Measurements from ENCODE around the gene RBL1. TPM values are rescaled to one million over a fixed set of nuclear protein-coding genes. Genes with fewer than 3 reads are reported as not detected.
A peak's percentile ranks its signal among the peaks of the same experiment; 100 is the strongest.

Gene RBL1, protein sequence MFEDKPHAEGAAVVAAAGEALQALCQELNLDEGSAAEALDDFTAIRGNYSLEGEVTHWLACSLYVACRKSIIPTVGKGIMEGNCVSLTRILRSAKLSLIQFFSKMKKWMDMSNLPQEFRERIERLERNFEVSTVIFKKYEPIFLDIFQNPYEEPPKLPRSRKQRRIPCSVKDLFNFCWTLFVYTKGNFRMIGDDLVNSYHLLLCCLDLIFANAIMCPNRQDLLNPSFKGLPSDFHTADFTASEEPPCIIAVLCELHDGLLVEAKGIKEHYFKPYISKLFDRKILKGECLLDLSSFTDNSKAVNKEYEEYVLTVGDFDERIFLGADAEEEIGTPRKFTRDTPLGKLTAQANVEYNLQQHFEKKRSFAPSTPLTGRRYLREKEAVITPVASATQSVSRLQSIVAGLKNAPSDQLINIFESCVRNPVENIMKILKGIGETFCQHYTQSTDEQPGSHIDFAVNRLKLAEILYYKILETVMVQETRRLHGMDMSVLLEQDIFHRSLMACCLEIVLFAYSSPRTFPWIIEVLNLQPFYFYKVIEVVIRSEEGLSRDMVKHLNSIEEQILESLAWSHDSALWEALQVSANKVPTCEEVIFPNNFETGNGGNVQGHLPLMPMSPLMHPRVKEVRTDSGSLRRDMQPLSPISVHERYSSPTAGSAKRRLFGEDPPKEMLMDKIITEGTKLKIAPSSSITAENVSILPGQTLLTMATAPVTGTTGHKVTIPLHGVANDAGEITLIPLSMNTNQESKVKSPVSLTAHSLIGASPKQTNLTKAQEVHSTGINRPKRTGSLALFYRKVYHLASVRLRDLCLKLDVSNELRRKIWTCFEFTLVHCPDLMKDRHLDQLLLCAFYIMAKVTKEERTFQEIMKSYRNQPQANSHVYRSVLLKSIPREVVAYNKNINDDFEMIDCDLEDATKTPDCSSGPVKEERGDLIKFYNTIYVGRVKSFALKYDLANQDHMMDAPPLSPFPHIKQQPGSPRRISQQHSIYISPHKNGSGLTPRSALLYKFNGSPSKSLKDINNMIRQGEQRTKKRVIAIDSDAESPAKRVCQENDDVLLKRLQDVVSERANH
- total RNA-seq: 1 to 10 TPM; 4.4 to 9.0 (median 6.4) TPM

DNA sequence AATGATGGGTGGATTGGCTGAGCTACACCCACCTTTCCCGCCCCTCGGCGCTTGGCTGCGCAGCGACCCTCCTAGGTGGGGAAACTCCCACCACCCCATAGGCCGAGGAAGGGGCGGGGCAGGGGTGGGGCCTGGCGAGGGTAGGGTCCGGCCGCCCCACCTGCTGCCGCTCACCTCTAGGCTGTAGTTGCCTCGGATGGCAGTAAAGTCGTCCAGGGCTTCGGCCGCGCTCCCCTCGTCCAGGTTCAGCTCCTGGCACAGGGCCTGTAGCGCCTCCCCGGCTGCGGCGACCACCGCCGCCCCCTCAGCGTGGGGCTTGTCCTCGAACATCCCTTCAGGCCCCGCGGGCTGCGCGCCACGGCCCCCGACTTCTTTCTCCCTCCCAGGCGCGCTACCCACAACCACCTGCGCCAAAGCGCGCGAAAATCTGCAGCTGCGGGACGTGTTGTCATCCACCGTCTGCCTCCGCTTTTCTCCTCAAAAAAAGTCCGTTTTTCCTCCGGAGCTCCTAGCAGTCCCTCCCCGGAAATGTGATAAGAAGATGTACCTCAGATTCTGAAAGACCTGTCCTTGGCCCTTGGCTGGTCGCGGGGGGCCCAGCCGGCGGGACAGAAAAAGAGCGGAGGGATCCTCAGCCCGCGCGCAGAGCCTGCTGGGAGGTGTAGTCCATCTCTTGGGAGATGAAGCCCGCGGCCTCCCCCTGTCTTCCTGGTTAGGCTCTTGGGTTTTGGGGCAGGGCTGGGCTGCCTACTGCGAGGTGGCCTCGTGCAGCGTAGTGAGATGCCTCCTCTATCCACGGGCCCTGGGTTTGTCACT, at the start of gene RBL1:
RBL1 (minus strand) TSS at position 399 of the 816 bp plus-strand sequence; CDS start at position 330, 69 bp downstream.
- peak within 1 kb of the TSS; percentile 72 to 77 for H3K4me3 ChIP-seq
- no peaks in the 10 kb centered on the region for H3K9me3 ChIP-seq
- no peaks in the 10 kb centered on the region for H3K27me3 ChIP-seq
- peak within 1 kb of the TSS in 3 of 4 donors; percentile 75 to 83 (median 75) for H3K27ac ChIP-seq
- peaks cover 0 to 21% (median 9%) of the 10 kb centered on the region in 3 donors for H3K4me1 ChIP-seq
- ATAC-seq: peak; percentile 91
- no peak for TF ChIP-seq EP300 (IDR thresholded peaks at IDR 0.05)
- TF ChIP-seq, protein P1, sequence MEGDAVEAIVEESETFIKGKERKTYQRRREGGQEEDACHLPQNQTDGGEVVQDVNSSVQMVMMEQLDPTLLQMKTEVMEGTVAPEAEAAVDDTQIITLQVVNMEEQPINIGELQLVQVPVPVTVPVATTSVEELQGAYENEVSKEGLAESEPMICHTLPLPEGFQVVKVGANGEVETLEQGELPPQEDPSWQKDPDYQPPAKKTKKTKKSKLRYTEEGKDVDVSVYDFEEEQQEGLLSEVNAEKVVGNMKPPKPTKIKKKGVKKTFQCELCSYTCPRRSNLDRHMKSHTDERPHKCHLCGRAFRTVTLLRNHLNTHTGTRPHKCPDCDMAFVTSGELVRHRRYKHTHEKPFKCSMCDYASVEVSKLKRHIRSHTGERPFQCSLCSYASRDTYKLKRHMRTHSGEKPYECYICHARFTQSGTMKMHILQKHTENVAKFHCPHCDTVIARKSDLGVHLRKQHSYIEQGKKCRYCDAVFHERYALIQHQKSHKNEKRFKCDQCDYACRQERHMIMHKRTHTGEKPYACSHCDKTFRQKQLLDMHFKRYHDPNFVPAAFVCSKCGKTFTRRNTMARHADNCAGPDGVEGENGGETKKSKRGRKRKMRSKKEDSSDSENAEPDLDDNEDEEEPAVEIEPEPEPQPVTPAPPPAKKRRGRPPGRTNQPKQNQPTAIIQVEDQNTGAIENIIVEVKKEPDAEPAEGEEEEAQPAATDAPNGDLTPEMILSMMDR (IDR thresholded peaks at IDR 0.05): peak in 1 of 4 experiments; percentile 81
- TF ChIP-seq POLR2A (IDR thresholded peaks at IDR 0.05): peak; percentile 22 to 27
- peak; percentile 55 for TF ChIP-seq POLR2AphosphoS5 (IDR thresholded peaks at IDR 0.05)
- peaks cover 0 to 8% of the 10 kb centered on the region in 2 donors for H3K36me3 ChIP-seq
- WGBS, 2 donors (ENCODE audit: low coverage in 1 of 2): 0% methylated on average over 9 of the region's 58 CpGs

DNA sequence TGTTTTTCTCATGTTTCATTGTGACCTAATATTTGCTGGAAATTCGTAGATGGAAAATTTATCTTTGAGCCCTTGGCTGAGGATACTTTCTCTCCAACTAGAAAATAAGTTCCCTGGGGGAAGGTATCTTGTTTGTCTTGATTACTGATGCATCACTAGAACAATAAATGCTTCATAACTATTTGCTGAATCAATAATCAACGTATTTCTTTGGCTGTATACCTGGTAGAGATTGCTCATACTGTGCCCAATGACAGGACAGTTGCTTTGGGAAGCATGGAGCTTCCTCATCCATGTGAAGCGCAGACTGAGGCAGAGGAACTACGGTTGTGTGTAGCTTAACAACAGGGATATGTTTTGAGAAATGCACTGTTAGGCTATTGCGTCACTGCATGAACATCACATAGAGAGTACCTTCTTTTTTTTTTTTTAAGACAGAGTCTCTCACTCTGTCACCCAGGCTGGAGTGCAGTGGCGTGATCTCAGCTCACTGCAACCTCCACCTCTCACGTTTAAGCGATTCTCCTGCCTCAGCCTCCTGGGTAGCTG, 49.1 kb upstream of the RBL1 start:
- Histone ChIP-seq H3K9me3 (no peaks in the 10 kb centered on the region), H3K27me3 (no peaks in the 10 kb centered on the region), H3K4me1 (no peaks in the 10 kb centered on the region), H3K36me3 (peaks cover 0 to 47% of the 10 kb centered on the region in 2 donors), H3K4me3 (no peak overlapping the region), H3K27ac (no peak overlapping the region)
- WGBS, 2 donors (ENCODE audit: low coverage in 1 of 2): 89 to 94% methylated on average over 8 of the region's 8 CpGs
- no peak for ATAC-seq
- TF ChIP-seq, protein P1 (IDR thresholded peaks at IDR 0.05): no peak

DNA sequence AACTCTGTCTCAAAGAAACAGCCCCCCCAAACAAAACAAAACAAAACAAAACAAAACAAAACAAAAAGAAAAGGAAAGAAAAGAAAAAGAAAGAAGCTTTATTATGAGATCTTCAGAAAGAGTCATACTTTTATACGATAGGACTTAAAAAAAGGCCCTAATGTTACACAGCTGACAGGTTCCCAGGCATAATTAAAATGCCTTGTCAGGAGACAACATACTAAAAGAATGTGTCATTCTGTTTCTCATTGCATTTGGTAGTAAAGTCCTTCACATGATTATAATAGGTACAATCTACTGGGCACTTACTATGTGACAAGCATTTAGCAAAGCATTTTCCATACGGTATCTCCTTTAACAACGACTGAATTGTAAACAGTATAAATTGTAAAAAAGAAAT, 46.9 kb upstream of the RBL1 start:
- Histone ChIP-seq H3K36me3 (peaks cover 0 to 51% of the 10 kb centered on the region in 2 donors), H3K4me1 (no peaks in the 10 kb centered on the region), H3K9me3 (no peaks in the 10 kb centered on the region), H3K4me3 (no peak overlapping the region), H3K27me3 (no peaks in the 10 kb centered on the region), H3K27ac (no peak overlapping the region)
- WGBS, 2 donors (ENCODE audit: low coverage in 1 of 2): 70 to 88% methylated on average over 3 of the region's 3 CpGs
- no peak for ATAC-seq
- TF ChIP-seq, protein P1 (IDR thresholded peaks at IDR 0.05): no peak
- TF ChIP-seq POLR2A (IDR thresholded peaks at IDR 0.05): no peak
- no peak for TF ChIP-seq POLR2AphosphoS5 (IDR thresholded peaks at IDR 0.05)
- no peak for TF ChIP-seq EP300 (IDR thresholded peaks at IDR 0.05)

DNA sequence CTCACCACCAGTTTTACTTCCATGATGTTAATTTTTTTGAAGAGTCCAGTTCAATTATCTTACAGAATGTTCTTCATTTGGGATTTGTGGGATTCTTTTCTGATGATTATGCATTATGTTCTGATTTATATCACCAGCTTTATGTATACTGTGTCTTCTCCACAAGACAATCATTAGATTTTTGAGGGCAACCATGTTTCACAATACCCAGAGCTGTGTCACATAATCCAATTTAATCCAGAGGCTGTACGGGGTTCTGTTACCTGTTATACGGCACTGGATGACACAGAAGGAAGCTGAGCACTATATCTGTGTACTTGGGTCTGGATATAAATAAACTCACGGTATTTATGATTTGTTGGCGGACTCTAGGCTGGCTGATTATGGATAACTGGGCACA, 41.8 kb upstream of the RBL1 start:
- TF ChIP-seq POLR2AphosphoS5 (IDR thresholded peaks at IDR 0.05) (no peak), POLR2A (IDR thresholded peaks at IDR 0.05) (no peak), EP300 (IDR thresholded peaks at IDR 0.05) (no peak)
- TF ChIP-seq, protein P1 (IDR thresholded peaks at IDR 0.05): no peak
- 90 to 93% methylated on average over 4 of the region's 4 CpGs for WGBS, 2 donors (ENCODE audit: low coverage in 1 of 2)
- no peaks in the 10 kb centered on the region for H3K9me3 ChIP-seq
- peaks cover 0 to 26% of the 10 kb centered on the region in 2 donors for H3K36me3 ChIP-seq
- H3K4me1 ChIP-seq: no peaks in the 10 kb centered on the region
- H3K27ac ChIP-seq: no peak overlapping the region
- H3K27me3 ChIP-seq: no peaks in the 10 kb centered on the region
- no peak for ATAC-seq
- no peak overlapping the region for H3K4me3 ChIP-seq

All from gastroesophageal sphincter (tissue), 4 donors.